Mesodermal cell (in vitro differentiated cells): ENCODE data around the gene GARNL3.
A peak's percentile ranks its signal among the peaks of the same experiment; 100 is the strongest.

ENCODE experiments used
- H3K27ac ChIP-seq: 2 replicates; pipeline ENCODE4 v1.7.0; 2013; ENCODE audit warnings: mild to moderate bottlenecking, low read depth, low read length, moderate library complexity; ENCODE audit not compliant: severe bottlenecking
- H3K36me3 ChIP-seq: 2 replicates; pipeline ENCODE4 v1.7.1; 2013; ENCODE audit warnings: mild to moderate bottlenecking, low read length, moderate library complexity; ENCODE audit not compliant: control insufficient read depth, insufficient read depth
- H3K4me1 ChIP-seq: one replicate; pipeline ENCODE4 v1.7.1; 2013; ENCODE audit warnings: mild to moderate bottlenecking, low read length; ENCODE audit not compliant: insufficient read depth, control insufficient read depth, poor library complexity, severe bottlenecking
- H3K4me3 ChIP-seq: 2 replicates; pipeline ENCODE4 v1.7.0; 2013; ENCODE audit warnings: low read length, control low read depth, mild to moderate bottlenecking; ENCODE audit not compliant: insufficient read depth, poor library complexity, severe bottlenecking; ENCODE audit errors: extremely low read depth
- H3K9me3 ChIP-seq: 2 replicates; pipeline ENCODE4 v1.7.1; 2013; ENCODE audit warnings: mild to moderate bottlenecking, low read length, moderate library complexity; ENCODE audit not compliant: control insufficient read depth
- WGBS, 2 experiments: methylation state at CpG; one replicate each; pipeline ENCODE4 v1.1.5; 2013; ENCODE audit warnings: missing lambda C conversion rate in 2 of 2; ENCODE audit not compliant: insufficient coverage in 2 of 2; 5-methylcytosine and 5-hydroxymethylcytosine counted together

Gene GARNL3

GRCh38 chr9:127396808-127397645 is 132.5 kb downstream of the GARNL3 start, which contains the start of gene SLC2A8:
Gene SLC2A8 (plus strand): TSS chr9:127397169. CDS start chr9:127397231, 62 bp downstream.
- peak within 1 kb of the TSS; percentile 41 for H3K27ac ChIP-seq

GRCh38 chr9:127397646-127398274 is 133.2 kb downstream of the GARNL3 start:
- 1% methylated on average over 28 to 38 of the region's 55 CpGs for WGBS, 2 experiments
- Histone ChIP-seq H3K36me3 (peaks cover 24% of the 10 kb centered on the region), H3K27ac (peak overlapping the region; percentile 41), H3K9me3 (no peaks in the 10 kb centered on the region), H3K4me3 (peak overlapping the region; percentile 70), H3K4me1 (peaks cover 5% of the 10 kb centered on the region)

More at GRCh38 chr9:127396808-127397645, 132.5 kb downstream of the GARNL3 start, which contains the start of gene SLC2A8:
- H3K36me3 ChIP-seq, result peaks cover 22% of the 10 kb centered on the region
- H3K4me1 ChIP-seq, result peaks cover 5% of the 10 kb centered on the region
- peak within 1 kb of the TSS; percentile 70 for H3K4me3 ChIP-seq
- WGBS, 2 experiments, result 0 to 1% methylated on average over 56 to 61 of the region's 87 CpGs
- no peaks in the 10 kb centered on the region for H3K9me3 ChIP-seq

- H3K9me3 ChIP-seq, result no peaks in the 10 kb centered on the region
- WGBS, 2 experiments, result 47 to 51% methylated on average over 5 of the region's 5 CpGs
- H3K36me3 ChIP-seq, result peaks cover 24% of the 10 kb centered on the region
- H3K4me1 ChIP-seq, result peaks cover 5% of the 10 kb centered on the region
- no peak overlapping the region for H3K27ac ChIP-seq
- peak overlapping the region; percentile 70 for H3K4me3 ChIP-seq
Measured at GRCh38 chr9:127398275-127398647, 133.7 kb downstream of the GARNL3 start.

- no peaks in the 10 kb centered on the region for H3K9me3 ChIP-seq
- no peak overlapping the region for H3K4me3 ChIP-seq
- H3K4me1 ChIP-seq, result peaks cover 5% of the 10 kb centered on the region
- 92 to 97% methylated on average over 11 to 12 of the region's 13 CpGs for WGBS, 2 experiments
- peaks cover 27% of the 10 kb centered on the region for H3K36me3 ChIP-seq
- no peak overlapping the region for H3K27ac ChIP-seq
Measured at GRCh38 chr9:127398715-127399400, 134.3 kb downstream of the GARNL3 start.

- H3K4me1 ChIP-seq, result peaks cover 5% of the 10 kb centered on the region
Measured at GRCh38 chr9:127399736-127400269, 135.2 kb downstream of the GARNL3 start.

GRCh38 chr9:127402401-127403090 is 138.0 kb downstream of the GARNL3 start:
- 88 to 94% methylated on average over 13 to 16 of the region's 18 CpGs for WGBS, 2 experiments
- no peaks in the 10 kb centered on the region for H3K9me3 ChIP-seq
- no peak overlapping the region for H3K27ac ChIP-seq
- peaks cover 4% of the 10 kb centered on the region for H3K4me1 ChIP-seq
- no peak overlapping the region for H3K4me3 ChIP-seq
- H3K36me3 ChIP-seq, result peaks cover 45% of the 10 kb centered on the region

More at GRCh38 chr9:127399736-127400269, 135.2 kb downstream of the GARNL3 start:
- Histone ChIP-seq H3K4me3 (no peak overlapping the region), H3K36me3 (peaks cover 35% of the 10 kb centered on the region), H3K9me3 (no peaks in the 10 kb centered on the region), H3K27ac (no peak overlapping the region)
- WGBS, 2 experiments, result 98% methylated on average over 11 of the region's 14 CpGs

GRCh38 chr9:127403507-127404192 is 139.1 kb downstream of the GARNL3 start:
- 93% methylated on average over 18 to 21 of the region's 22 CpGs for WGBS, 2 experiments
- Histone ChIP-seq H3K27ac (no peak overlapping the region), H3K9me3 (no peaks in the 10 kb centered on the region), H3K4me3 (no peak overlapping the region), H3K36me3 (peaks cover 51% of the 10 kb centered on the region), H3K4me1 (peaks cover 4% of the 10 kb centered on the region)

GRCh38 chr9:127404631-127405030 is 140.1 kb downstream of the GARNL3 start:
- H3K4me1 ChIP-seq, result peaks cover 4% of the 10 kb centered on the region
- 95 to 96% methylated on average over 21 to 23 of the region's 23 CpGs for whole genome bisulfite sequencing, 2 experiments
- peaks cover 45% of the 10 kb centered on the region for H3K36me3 ChIP-seq
- H3K9me3 ChIP-seq, result no peaks in the 10 kb centered on the region
- H3K27ac ChIP-seq, result no peak overlapping the region
- H3K4me3 ChIP-seq, result no peak overlapping the region

GRCh38 chr9:127405344-127406125 is 141.0 kb downstream of the GARNL3 start:
- Histone ChIP-seq H3K9me3 (no peaks in the 10 kb centered on the region), H3K4me3 (no peak overlapping the region), H3K27ac (no peak overlapping the region), H3K4me1 (peaks cover 4% of the 10 kb centered on the region), H3K36me3 (peaks cover 39% of the 10 kb centered on the region)
- whole genome bisulfite sequencing, 2 experiments, result 96% methylated on average over 20 of the region's 20 CpGs
